ENCODE data around the gene PACS1.
"Not testable (repeated sequence)": the region's sequence is repeated elsewhere in the genome, so short reads cannot be mapped to it uniquely, and the experiment has no call there.

Gene PACS1

DNA sequence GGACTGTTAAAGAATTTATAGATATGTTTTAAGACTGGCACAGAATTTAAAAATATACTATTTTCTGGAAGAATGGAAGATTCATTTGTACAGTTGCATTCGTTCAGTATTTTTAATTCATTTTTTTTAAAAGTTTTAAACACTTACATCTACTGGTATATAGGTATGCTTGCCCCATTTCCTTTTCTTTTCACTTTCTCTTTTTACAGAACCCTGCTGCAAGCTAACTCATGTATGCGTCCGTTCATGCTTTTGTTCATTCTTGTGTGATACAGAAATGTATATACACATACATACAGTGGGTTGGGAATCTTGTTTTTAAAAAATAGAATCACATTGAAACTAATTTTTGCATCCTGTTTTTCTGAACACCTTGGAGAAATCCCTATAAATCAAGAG is 31.0 kb downstream of the PACS1 start:
- H3K4me3 ChIP-seq (ENCODE audit: low read depth, low read length): no peak overlapping the region
- no peak for DNase-seq (ENCODE audit: low read depth)

DNA sequence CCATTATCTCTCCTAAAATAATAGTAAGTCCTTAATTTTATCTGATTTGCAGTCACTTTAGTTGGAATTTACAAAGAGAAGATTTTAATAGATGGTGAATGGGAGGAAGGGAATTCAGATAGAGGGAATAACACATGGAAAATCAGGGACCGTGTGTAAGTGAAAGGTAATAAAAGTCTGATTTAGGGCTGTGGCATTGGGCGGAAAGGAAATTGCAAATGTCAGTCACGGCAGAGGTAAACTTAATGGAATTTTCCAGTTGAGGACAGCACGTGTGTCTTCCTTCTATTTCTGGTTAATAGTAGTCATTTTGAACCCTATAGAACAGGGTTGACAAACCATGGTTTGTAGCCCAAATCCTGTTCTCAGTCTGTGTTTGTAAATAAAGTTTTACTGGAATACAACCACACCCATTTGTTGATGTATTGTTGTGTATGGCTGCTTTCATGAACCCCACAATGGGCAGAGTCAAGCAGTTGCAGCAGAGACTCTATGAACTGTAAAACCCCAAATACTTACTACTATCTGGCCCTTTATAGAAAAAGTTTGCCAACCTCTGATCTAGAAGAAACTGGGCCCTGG is 34.1 kb downstream of the PACS1 start:
- no peak for DNase-seq (ENCODE audit: low read depth)
- no peak overlapping the region for H3K4me3 ChIP-seq (ENCODE audit: low read depth, low read length)

DNA sequence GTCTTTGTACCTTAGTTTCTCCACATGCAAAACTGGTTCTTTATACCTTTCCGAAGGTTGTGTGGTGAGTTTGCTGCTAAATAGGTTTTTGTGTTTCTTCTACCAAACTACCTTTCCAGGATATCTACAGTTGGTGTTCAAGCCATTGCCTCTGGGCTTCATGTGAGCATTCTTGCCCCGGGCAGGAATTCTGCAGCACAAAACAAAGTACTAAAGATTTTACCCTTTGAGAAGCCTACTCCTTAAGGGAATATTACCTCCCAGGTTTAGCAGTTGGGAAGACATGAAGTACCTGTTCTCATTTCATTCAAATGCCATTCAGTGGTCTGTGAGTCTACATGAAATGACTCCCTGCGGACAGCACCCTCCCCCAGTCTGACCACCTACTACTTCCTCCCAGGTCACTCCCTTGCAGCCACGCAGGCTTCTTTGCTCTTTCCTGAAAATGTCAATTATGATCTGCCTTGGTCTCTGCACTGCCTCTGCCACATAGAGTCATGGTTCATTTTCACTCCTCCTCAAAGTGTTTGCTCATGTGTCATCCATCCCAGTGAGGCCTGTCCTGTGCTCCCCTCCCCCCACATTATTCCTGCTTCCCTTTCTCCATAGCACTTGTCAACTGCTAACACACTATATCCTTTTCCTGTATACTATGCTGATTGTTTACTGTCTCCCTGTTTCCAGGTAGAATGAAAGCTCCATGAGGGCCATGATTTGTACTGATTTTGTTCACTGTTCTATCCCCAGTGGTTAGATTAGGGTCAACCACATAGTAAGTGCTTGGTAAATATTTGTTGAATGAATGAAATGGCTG is 36.9 kb downstream of the PACS1 start:
- no peak for DNase-seq (ENCODE audit: low read depth)
- no peak overlapping the region for H3K4me3 ChIP-seq (ENCODE audit: low read depth, low read length)

GRCh38 chr11:66107600-66108510 is 37.8 kb downstream of the PACS1 start:
- DNase-seq (ENCODE audit: low read depth): no peak
- no peak overlapping the region for H3K4me3 ChIP-seq (ENCODE audit: low read depth, low read length)

GRCh38 chr11:66109294-66109693 is 39.2 kb downstream of the PACS1 start:
- no peak overlapping the region for H3K4me3 ChIP-seq (ENCODE audit: low read depth, low read length)
- no peak for DNase-seq (ENCODE audit: low read depth)

GRCh38 chr11:66111158-66111557 is 41.1 kb downstream of the PACS1 start:
- DNase-seq (ENCODE audit: low read depth): no peak
- H3K4me3 ChIP-seq (ENCODE audit: low read depth, low read length): no peak overlapping the region

GRCh38 chr11:66112041-66112491 is 42.0 kb downstream of the PACS1 start:
- DNase-seq (ENCODE audit: low read depth): no peak
- no peak overlapping the region for H3K4me3 ChIP-seq (ENCODE audit: low read depth, low read length)

DNA sequence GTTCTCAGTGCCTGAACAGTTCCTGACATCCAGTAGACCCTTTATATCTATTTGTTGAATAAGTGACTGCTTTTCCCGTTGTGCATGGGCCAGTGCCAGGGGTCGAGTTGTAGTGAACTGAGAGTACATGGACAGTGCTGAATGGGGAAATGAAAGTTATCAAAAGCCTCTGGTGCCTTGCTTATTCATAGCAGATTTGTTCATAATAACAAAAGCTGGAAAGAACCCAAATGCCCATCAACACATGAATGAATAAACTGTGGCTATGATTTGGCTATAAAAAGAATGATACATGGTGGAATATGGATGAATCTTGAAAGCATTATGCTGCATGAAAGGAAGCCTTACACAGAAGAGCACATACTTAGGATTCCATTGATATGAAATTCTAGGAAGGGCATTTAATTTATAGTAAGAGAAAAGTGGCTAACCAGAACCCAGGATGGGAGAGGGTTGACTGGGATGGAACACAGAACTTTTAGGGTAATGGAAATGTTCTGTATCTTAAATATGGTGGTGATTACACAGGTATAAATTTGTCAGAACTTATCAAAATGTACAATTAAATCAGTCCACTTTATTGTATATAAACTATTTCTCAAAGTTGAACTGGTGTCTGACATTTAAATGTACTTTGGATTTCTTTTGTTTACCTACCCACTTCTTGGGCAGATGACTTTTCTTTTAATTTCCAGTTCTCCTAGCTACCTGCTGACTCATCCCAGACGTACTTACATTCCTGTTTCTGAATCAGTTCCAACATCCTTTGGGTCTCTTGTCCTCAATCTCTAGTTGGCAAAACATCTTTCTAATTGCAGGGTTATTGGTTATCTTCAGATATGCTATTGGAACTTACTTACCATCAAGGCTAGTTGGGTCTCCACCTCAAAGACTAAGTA is 42.8 kb downstream of the PACS1 start:
- DNase-seq (ENCODE audit: low read depth): peak; percentile 77
- no peak overlapping the region for H3K4me3 ChIP-seq (ENCODE audit: low read depth, low read length)

- H3K4me3 ChIP-seq (ENCODE audit: low read depth, low read length); DNase-seq (ENCODE audit: low read depth): not testable (repeated sequence)
Measured at GRCh38 chr11:66114957-66115356, 44.9 kb downstream of the PACS1 start.

DNA sequence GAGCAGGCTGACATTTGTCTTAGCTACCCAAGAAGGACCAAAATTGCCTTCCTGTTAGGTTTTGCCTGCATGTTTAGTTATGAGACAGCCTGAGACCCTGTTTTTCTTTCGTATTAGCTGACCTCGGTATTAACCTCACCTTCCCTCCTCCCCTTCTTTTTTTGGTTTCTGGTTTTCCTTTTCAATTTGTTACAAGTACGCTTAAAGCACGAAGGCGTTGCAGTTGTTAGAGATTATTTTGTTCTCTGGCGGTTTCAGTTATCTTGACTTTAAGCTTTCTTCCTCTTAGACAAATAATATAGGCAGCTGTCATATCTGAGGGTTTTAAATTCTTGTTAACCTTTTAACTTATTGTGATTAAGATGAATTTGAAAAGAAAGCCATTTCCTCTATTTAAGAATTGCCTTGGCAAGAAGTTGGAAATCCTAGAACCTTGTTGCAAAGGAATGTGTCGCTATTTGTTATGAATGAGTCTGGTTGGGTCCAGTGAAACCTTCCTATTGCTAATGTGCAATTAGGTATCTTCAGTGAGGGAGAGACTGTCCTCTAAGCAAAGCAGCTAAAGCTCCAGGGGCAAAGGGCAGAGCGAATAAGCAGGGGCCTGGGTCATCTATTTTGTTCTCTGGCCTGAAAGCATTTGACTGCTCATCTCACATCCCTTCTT is 45.7 kb downstream of the PACS1 start:
- no peak overlapping the region for H3K4me3 ChIP-seq (ENCODE audit: low read depth, low read length)
- no peak for DNase-seq (ENCODE audit: low read depth)

DNA sequence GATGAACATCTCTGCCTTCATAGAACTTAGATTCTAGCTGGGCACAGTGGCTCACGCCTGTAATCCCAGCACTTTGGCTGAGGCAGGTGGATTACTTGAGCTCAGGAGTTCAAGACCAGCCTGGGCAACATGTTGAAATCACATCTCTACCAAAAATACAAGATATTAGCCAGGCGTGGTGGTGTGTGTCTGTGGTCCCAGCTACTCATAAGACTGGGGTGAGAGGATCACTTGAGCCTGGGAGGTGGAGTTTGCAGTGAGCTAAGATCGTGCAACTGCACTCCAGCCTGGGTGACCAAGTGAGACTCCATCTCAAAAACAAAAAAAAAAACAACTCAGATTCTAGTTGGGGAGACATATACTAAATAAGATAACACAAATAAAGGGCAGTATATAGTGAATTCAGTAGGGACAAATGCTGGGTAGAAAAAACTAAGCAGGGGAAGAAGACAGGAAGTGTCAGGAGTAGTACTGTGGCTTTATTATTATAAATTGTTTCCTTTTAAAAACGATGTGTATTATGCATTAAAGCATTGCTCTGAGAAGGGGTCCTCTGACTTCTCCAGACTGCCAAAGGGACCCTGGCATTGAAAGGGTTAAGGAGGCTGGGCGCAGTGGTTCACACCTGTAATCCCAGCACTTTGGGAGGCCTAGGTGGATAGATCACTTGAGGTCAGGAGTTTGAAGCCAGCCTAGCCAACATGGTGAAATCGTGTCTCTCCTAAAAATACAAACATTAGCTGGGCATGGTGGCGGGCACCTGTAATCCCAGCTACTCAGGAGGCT is 46.7 kb downstream of the PACS1 start:
- H3K4me3 ChIP-seq (ENCODE audit: low read depth, low read length): no peak overlapping the region
- DNase-seq (ENCODE audit: low read depth): no peak

GRCh38 chr11:66118847-66119246 is 48.8 kb downstream of the PACS1 start:
- no peak for DNase-seq (ENCODE audit: low read depth)
- no peak overlapping the region for H3K4me3 ChIP-seq (ENCODE audit: low read depth, low read length)

- DNase-seq (ENCODE audit: low read depth): peak; percentile 77
- no peak overlapping the region for H3K4me3 ChIP-seq (ENCODE audit: low read depth, low read length)
Measured at GRCh38 chr11:66119348-66120133, 49.5 kb downstream of the PACS1 start.

DNA sequence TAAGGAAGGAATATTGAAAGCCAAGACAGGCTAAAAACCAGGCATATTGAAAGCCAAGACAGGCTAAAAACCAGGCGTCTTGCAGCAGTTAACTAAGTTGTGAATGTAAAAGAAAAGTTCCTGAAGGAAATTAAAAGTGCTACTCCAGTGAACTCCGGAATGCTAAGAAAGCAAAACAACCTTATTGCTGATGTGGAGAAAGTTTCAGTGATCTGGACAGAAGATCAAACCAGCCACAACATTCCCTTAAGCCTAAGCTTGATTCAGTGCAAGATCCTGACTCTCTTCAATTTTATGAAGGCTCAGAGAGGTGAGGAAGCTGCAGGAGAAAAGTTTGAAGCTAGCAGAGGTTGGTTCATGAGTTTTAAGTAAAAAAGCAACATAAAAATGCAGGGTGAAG is 51.4 kb downstream of the PACS1 start:
- DNase-seq (ENCODE audit: low read depth): no peak
- no peak overlapping the region for H3K4me3 ChIP-seq (ENCODE audit: low read depth, low read length)

DNA sequence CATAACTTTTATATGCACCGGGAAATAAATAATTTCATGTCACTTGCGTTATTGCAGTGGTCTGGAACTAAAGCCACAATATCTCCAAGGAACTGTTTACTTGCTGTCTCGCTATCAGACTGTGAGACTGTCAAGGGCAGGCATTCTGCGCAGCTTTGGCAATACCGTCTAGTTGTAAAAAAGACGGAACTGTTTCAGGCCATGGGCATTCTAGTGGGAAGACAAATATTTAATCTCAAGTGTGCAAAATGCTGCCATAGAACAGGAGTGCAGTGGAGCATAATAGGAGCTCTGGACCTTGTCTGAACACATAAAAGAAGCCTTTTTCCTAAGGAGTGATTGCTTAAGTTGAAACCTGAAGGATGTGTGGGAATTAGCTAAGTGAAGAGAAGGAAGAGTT is 53.8 kb downstream of the PACS1 start:
- no peak overlapping the region for H3K4me3 ChIP-seq (ENCODE audit: low read depth, low read length)
- no peak for DNase-seq (ENCODE audit: low read depth)

DNA sequence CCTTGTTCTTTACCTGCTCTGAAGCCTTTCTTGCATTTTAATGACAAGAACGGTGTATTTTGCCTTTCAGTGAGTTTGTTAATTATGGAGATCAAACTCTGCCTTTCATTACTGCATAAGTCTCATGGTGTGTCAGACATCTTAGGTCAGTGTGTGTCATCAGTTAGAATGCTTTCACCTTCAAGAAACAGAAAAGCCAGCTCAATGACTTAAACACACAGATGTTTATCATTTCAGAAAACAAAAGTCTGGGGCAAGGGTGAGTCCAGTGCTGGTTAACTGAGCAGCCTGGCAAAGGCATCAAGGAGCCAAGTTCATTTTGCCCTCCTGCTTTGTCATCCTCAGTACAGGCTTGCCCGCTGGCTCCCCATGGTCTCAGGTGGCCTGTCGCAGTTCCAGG is 54.5 kb downstream of the PACS1 start:
- no peak for DNase-seq (ENCODE audit: low read depth)
- no peak overlapping the region for H3K4me3 ChIP-seq (ENCODE audit: low read depth, low read length)

DNA sequence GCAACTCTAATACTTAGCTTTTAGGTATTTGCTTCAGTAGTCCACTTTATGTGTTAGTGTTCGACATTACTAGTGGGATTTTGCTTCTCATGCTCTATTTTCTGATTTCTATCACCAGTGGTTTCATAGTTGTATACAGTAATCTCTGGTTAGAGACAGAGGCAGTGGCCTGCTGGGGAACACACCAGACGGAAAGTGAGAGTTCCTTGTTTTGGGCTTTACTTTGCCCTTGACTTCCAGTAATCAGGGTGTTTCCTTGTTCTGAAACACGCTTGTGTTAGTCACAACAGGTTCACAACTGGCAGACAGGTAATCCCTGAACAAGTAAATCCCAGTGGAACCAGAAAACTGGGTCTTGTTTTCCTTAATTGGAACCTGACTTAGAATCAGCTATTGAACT is 56.0 kb downstream of the PACS1 start:
- no peak overlapping the region for H3K4me3 ChIP-seq (ENCODE audit: low read depth, low read length)
- DNase-seq (ENCODE audit: low read depth): no peak

Measured in skeletal muscle cell (primary cell).